B cell (primary cell): ENCODE results near the gene CABLES2. TPM values are rescaled to one million over a fixed set of nuclear protein-coding genes. Genes with fewer than 3 reads are reported as not detected.

Source experiments
- ATAC-seq: fragments of 200-7000 bp; cut with Tn5 transposase; one replicate; pipeline ENCODE4 v1.10.0; 2021; ENCODE audit warnings: low read depth, mild to moderate bottlenecking, moderate number of reproducible peaks, moderate library complexity
- CTCF ChIA-PET: fragments of 350-600 bp; sonication (Branson Sonifier 250); formaldehyde crosslinking; loops from one replicate; lab custom pipeline; 2021; ENCODE audit warnings: antibody characterized with exemption, inconsistent platforms; lab: Charles Lee
- POLR2A ChIA-PET: fragments of 350-600 bp; sonication (Branson Sonifier 250); formaldehyde crosslinking; loops from one replicate; lab custom pipeline; 2021; ENCODE audit warnings: antibody characterized with exemption; lab: Charles Lee
- DNase-seq: peaks from one replicate; pipeline ENCODE4 v3.0.0; 2013
- H2AFZ ChIP-seq: 2 replicates; pipeline ENCODE4 v1.6.1; 2012; ENCODE audit warnings: mild to moderate bottlenecking, low read depth, low read length; ENCODE audit not compliant: insufficient read depth, poor library complexity, severe bottlenecking
- H3K27ac ChIP-seq, 2 donors: 1 replicate in 1 of 2; 2 replicates in 1 of 2; pipeline ENCODE4 v1.5.1; 2012 to 2013; ENCODE audit warnings: low read length in 2 of 2, mild to moderate bottlenecking in 2 of 2, moderate library complexity in 1 of 2
- H3K27me3 ChIP-seq, 4 experiments: fragments of 200-600 bp in 1 of 4; sonication (generic) in 1 of 4; replicated peaks in 1 of 4; 1 replicate in 2 of 4; 2 replicates in 2 of 4; pipeline versions ENCODE4 v1.6.1 to v1.7.0; 2013 to 2016; ENCODE audit warnings: low read length in 3 of 4, mild to moderate bottlenecking in 2 of 4, mixed read lengths in 1 of 4, moderate library complexity in 1 of 4; ENCODE audit not compliant: insufficient read depth in 4 of 4, control insufficient read depth in 3 of 4; ENCODE audit errors: control extremely low read depth in 1 of 4
- H3K36me3 ChIP-seq, 2 experiments: replicated peaks in 1 of 2; 1 replicate in 1 of 2; 2 replicates in 1 of 2; pipeline versions ENCODE4 v1.6.1 to v1.7.1; 2013; ENCODE audit warnings: low read length in 1 of 2; ENCODE audit not compliant: insufficient read depth in 2 of 2, control insufficient read depth in 1 of 2; ENCODE audit errors: control extremely low read depth in 1 of 2, extremely low read depth in 1 of 2
- H3K4me1 ChIP-seq, 2 donors: fragments of 200-600 bp in 1 of 2; sonication (generic) in 1 of 2; 1 replicate in 1 of 2; 2 replicates in 1 of 2; pipeline versions ENCODE4 v1.5.1 to v1.6.1; 2013 to 2017; ENCODE audit warnings: low read length in 2 of 2; ENCODE audit not compliant: control insufficient read depth in 2 of 2, insufficient read depth in 2 of 2
- H3K4me2 ChIP-seq: replicated peaks from 2 replicates; pipeline ENCODE3; 2012; ENCODE audit warnings: mild to moderate bottlenecking, low read depth, low read length; ENCODE audit not compliant: poor library complexity, severe bottlenecking
- H3K4me3 ChIP-seq, 5 experiments: fragments of 200-600 bp in 1 of 5; sonication (generic) in 1 of 5; 1 replicate in 3 of 5; 2 replicates in 2 of 5; pipeline versions ENCODE4 v1.5.1 to v1.7.0; 2011 to 2016; ENCODE audit warnings: low read length in 4 of 5, mild to moderate bottlenecking in 4 of 5, low read depth in 2 of 5, control low read depth in 1 of 5, moderate library complexity in 1 of 5; ENCODE audit not compliant: insufficient read depth in 1 of 5; ENCODE audit errors: control extremely low read depth in 1 of 5, extremely low read depth in 1 of 5
- H3K79me2 ChIP-seq: fragments of 200-600 bp; sonication (generic); one replicate; pipeline ENCODE4 v1.6.0; 2016; ENCODE audit warnings: low read length; ENCODE audit not compliant: control insufficient read depth, insufficient read depth
- H3K9ac ChIP-seq: fragments of 200-600 bp; sonication (generic); 2 replicates; pipeline ENCODE4 v1.6.1; 2017; ENCODE audit warnings: mild to moderate bottlenecking, low read length, moderate library complexity
- H3K9me3 ChIP-seq, 3 donors: one replicate each; pipeline versions ENCODE4 v1.6.1 to v1.7.1; 2013; ENCODE audit warnings: low read length in 2 of 3; ENCODE audit not compliant: control insufficient read depth in 2 of 3, insufficient read depth in 1 of 3; ENCODE audit errors: control extremely low read depth in 1 of 3
- H4K20me1 ChIP-seq: 2 replicates; pipeline ENCODE4 v1.6.0; 2012; ENCODE audit warnings: mild to moderate bottlenecking, low read length; ENCODE audit not compliant: insufficient read depth, control insufficient read depth, poor library complexity, severe bottlenecking
- H3K27ac Mint-ChIP-seq: one replicate; pipeline ENCODE4 v1.8.0; 2021; ENCODE audit warnings: mixed read lengths
- H3K27me3 Mint-ChIP-seq: one replicate; pipeline ENCODE4 v1.8.0; 2021; ENCODE audit warnings: mixed read lengths
- H3K4me1 Mint-ChIP-seq: one replicate; pipeline ENCODE4 v1.8.0; 2021; ENCODE audit warnings: mixed read lengths
- H3K4me3 Mint-ChIP-seq: one replicate; pipeline ENCODE4 v1.8.0; 2021; ENCODE audit warnings: mixed read lengths
- H3K9me3 Mint-ChIP-seq: one replicate; pipeline ENCODE4 v1.8.0; 2022; ENCODE audit warnings: mixed read lengths; ENCODE audit not compliant: insufficient read depth
- EZH2 ChIP-seq: IDR thresholded peaks from 2 replicates; pipeline ENCODE4 v1.6.1; 2012; ENCODE audit warnings: borderline replicate concordance, low read depth, mild to moderate bottlenecking, moderate library complexity, low read length; ENCODE audit not compliant: insufficient read depth, poor library complexity, severe bottlenecking
- WGBS: methylation state at CpG from one replicate; pipeline ENCODE4 v1.1.5; 2013; ENCODE audit warnings: missing lambda C conversion rate; ENCODE audit not compliant: insufficient coverage; 5-methylcytosine and 5-hydroxymethylcytosine counted together
- intact Hi-C: fragments of 100-400 bp; cut with micrococcal nuclease; formaldehyde crosslinking; loops from one replicate; pipeline ENCODE4 v1.10.0; 2022
- polyA plus RNA-seq: library from polyadenylated mRNA; depleted of rRNA; stranded (reverse); fragments of >200 nt; gene quantifications from 2 replicates; pipeline ENCODE4 v1.2.3, GENCODE V29; 2012
- total RNA-seq, 2 donors: library from RNA; stranded (reverse); fragments of 120-200 nt in 1 of 2; gene quantifications; 1 replicate in 1 of 2; 2 replicates in 1 of 2; pipeline versions ENCODE4 v1.2.3 to v1.2.4, GENCODE V29; 2013 to 2022
- TF ChIP-seq, protein P1 (sequence below): fragments of 200-600 bp; IDR thresholded peaks from one replicate; pipeline ENCODE4 v1.8.0; 2022; ENCODE audit warnings: antibody characterized with exemption, mild to moderate bottlenecking

CABLES2 gene
- total and polyA plus RNA-seq, 2 donors (not counting 1 experiment from before 2014, with no cell fraction given) = 4.8 to 8.2 TPM

DNA sequence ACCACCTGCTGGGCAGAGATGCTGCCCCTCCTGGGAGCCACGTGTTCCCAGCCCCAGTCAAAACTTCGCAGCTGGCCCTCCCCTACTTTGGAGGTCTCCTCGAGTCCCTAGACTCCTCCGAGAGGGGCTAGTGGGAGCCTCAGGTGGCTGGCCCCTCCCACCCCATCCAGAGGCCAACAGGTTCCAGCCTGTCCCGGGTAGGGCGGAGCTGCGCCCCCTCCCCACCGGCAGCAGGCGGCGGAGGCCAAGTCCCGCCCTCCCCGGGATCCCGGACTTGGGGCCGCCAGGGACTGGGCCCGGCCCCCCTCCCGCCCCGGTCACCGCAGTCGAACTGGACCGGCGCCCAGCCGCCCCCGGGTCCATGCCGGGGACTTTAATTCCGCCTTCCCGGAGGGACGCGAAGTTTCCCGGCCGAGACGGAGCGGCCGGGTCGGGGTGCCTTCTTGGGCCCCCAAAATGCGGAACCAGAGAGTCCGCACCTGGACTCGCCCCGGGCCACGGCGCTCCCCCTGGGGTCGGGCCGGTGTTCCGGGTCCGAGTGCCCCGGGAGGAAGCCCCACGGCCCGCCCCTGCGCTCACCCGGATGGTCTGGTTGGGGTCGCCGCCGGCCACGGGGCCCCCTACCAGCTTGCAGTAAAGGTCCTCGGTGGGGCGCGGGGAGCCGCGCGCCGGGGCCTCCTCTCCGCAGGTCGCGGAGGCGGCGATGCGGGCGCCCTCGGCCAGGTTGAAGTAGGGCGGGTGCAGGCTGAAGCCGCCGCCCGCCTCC is 40.5 kb downstream of the CABLES2 start:
- H3K27ac ChIP-seq = no peak overlapping the region
- peak overlapping the region; percentile 65 for H2AFZ ChIP-seq
- H3K79me2 ChIP-seq = no peaks in the 10 kb centered on the region
- H3K4me3 Mint-ChIP-seq = peak overlapping the region; percentile 52
- H3K4me1 ChIP-seq = peaks cover 25 to 31% of the 10 kb centered on the region in 2 donors
- peaks cover 0 to 4% (median 0%) of the 10 kb centered on the region in 3 donors for H3K9me3 ChIP-seq
- H3K27ac Mint-ChIP-seq = no peak overlapping the region
- 2% methylated on average over 72 of the region's 72 CpGs for WGBS
- H3K4me2 ChIP-seq = peak overlapping the region; percentile 93
- H3K4me3 ChIP-seq = peak overlapping the region in 4 of 5 experiments; percentile 49 to 70 (median 61)
- peak overlapping the region; percentile 71 for H3K9ac ChIP-seq
- H3K9me3 Mint-ChIP-seq = no peaks in the 10 kb centered on the region
- ATAC-seq (peak; percentile 42), DNase-seq (peak; percentile 66)
- POLR2A ChIA-PET = interaction anchor here (4.2 kb wide), 1 partner anchor 27 kb away, joined by 43 read pairs; no protein-coding TSS in a partner anchor
- peaks cover 6% of the 10 kb centered on the region for H3K27me3 Mint-ChIP-seq
- H3K27me3 ChIP-seq = peaks cover 0 to 41% (median 11%) of the 10 kb centered on the region in 4 experiments
- CTCF ChIA-PET = interaction anchor here (1.0 to 4.2 kb wide), 5 partner anchors 15 to 27 kb away, joined by 3 to 27 read pairs (median 7); partner anchors contain the start of gene RPS21
- H4K20me1 ChIP-seq = peaks cover 6% of the 10 kb centered on the region
- H3K36me3 ChIP-seq = no peaks in the 10 kb centered on the region
- peaks cover 22% of the 10 kb centered on the region for H3K4me1 Mint-ChIP-seq
- TF ChIP-seq, protein P1, sequence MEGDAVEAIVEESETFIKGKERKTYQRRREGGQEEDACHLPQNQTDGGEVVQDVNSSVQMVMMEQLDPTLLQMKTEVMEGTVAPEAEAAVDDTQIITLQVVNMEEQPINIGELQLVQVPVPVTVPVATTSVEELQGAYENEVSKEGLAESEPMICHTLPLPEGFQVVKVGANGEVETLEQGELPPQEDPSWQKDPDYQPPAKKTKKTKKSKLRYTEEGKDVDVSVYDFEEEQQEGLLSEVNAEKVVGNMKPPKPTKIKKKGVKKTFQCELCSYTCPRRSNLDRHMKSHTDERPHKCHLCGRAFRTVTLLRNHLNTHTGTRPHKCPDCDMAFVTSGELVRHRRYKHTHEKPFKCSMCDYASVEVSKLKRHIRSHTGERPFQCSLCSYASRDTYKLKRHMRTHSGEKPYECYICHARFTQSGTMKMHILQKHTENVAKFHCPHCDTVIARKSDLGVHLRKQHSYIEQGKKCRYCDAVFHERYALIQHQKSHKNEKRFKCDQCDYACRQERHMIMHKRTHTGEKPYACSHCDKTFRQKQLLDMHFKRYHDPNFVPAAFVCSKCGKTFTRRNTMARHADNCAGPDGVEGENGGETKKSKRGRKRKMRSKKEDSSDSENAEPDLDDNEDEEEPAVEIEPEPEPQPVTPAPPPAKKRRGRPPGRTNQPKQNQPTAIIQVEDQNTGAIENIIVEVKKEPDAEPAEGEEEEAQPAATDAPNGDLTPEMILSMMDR = no peak
- TF ChIP-seq EZH2 = no peak
- intact Hi-C loops = loop anchor here (2.0 kb wide), 1 partner anchor 28 kb away; no protein-coding TSS in a partner anchor
